Smooth muscle cell (in vitro differentiated cells): ENCODE results near the gene LCE1A. TPM values are rescaled to one million over a fixed set of nuclear protein-coding genes. Genes with fewer than 3 reads are reported as not detected.

ENCODE experiments used
- DNase-seq: peaks from one replicate; lab custom pipeline; 2025; ENCODE audit not compliant: unreplicated experiment; lab: John Stamatoyannopoulos, UW
- H2AFZ ChIP-seq: fragments of 200-600 bp; sonication (generic); 2 replicates; pipeline ENCODE4 v1.6.0; 2016; ENCODE audit warnings: antibody characterized with exemption, low read depth, mild to moderate bottlenecking
- H3F3A ChIP-seq: fragments of 200-600 bp; sonication (generic); 2 replicates; pipeline ENCODE4 v1.6.0; 2017; ENCODE audit warnings: antibody characterized with exemption, low read depth
- H3K27ac ChIP-seq: fragments of 200-600 bp; sonication (generic); 2 replicates; pipeline ENCODE4 v1.5.1; 2016; ENCODE audit warnings: low read depth, mild to moderate bottlenecking
- H3K27me3 ChIP-seq: fragments of 200-600 bp; sonication (generic); 2 replicates; pipeline ENCODE4 v1.6.1; 2016; ENCODE audit warnings: low read depth, mild to moderate bottlenecking
- H3K36me3 ChIP-seq: fragments of 200-600 bp; sonication (generic); 2 replicates; pipeline ENCODE4 v1.5.1; 2016; ENCODE audit warnings: low read depth
- H3K4me1 ChIP-seq: fragments of 200-600 bp; sonication (generic); 2 replicates; pipeline ENCODE4 v1.5.1; 2016; ENCODE audit warnings: low read depth
- H3K4me2 ChIP-seq: fragments of 200-600 bp; sonication (generic); 2 replicates; pipeline ENCODE4 v1.6.0; 2016; ENCODE audit warnings: mild to moderate bottlenecking
- H3K4me3 ChIP-seq: fragments of 200-600 bp; sonication (generic); 2 replicates; pipeline ENCODE4 v1.5.1; 2016; ENCODE audit warnings: mild to moderate bottlenecking
- H3K79me2 ChIP-seq: fragments of 200-600 bp; sonication (generic); 2 replicates; pipeline ENCODE4 v1.6.0; 2016; ENCODE audit warnings: low read depth, mild to moderate bottlenecking
- H3K9ac ChIP-seq: fragments of 200-600 bp; sonication (generic); 2 replicates; pipeline ENCODE4 v1.6.0; 2016; ENCODE audit warnings: low read depth
- H3K9me3 ChIP-seq: fragments of 200-600 bp; sonication (generic); replicated peaks from 2 replicates; pipeline ENCODE4 v1.5.1; 2016; ENCODE audit warnings: low read depth
- H4K20me1 ChIP-seq: fragments of 200-600 bp; sonication (generic); 2 replicates; pipeline ENCODE4 v1.6.0; 2016; ENCODE audit warnings: low read depth
- WGBS: methylation state at CpG from one replicate; pipeline ENCODE4 v1.1.7; 2016; ENCODE audit warnings: low lambda C conversion rate; 5-methylcytosine and 5-hydroxymethylcytosine counted together
- polyA plus RNA-seq: library from polyadenylated mRNA; unstranded; fragments of >200 nt; fragmentation: Nextera tagmentation; extraction: Ambion mirVana; gene quantifications from 2 replicates; pipeline ENCODE4 v1.2.1, GENCODE V29; 2016
- total RNA-seq: library from RNA; depleted of rRNA; stranded (reverse); fragments of >200 nt; gene quantifications from 2 replicates; pipeline ENCODE4 v1.2.3, GENCODE V29; 2014
- TF ChIP-seq, protein P1 (sequence below): fragments of 200-600 bp; sonication (generic); IDR thresholded peaks from 2 replicates; pipeline ENCODE4 v1.5.1; 2017; ENCODE audit warnings: borderline replicate concordance, mild to moderate bottlenecking, antibody characterized with exemption; ENCODE audit not compliant: insufficient read depth, poor library complexity, severe bottlenecking

LCE1A gene
- total and polyA plus RNA-seq, 2 experiments from 2014 or later: not detected

DNA sequence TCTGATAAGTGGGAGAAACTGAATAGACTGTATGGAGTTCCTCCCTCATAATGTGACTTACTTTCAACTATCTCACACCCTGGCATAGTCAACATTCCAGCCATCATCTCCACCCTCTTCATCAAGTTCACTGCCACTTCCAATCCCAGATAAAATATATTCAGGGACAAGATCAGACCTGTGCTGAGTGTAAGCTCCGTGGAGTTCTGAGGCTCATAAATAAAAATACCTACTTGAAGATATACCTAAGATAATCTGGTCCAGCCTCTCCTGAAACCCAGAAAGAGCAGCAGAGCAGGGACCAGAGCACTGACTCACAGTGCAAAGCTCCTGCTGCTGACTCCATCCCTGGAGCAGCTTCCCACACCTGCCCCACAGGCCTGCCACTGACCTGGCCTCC, 30.8 kb downstream of the LCE1A start:
- 21% methylated on average over 1 of the region's 1 CpG for WGBS
- no peak overlapping the region for H3K27ac ChIP-seq
- no peak for DNase-seq

DNA sequence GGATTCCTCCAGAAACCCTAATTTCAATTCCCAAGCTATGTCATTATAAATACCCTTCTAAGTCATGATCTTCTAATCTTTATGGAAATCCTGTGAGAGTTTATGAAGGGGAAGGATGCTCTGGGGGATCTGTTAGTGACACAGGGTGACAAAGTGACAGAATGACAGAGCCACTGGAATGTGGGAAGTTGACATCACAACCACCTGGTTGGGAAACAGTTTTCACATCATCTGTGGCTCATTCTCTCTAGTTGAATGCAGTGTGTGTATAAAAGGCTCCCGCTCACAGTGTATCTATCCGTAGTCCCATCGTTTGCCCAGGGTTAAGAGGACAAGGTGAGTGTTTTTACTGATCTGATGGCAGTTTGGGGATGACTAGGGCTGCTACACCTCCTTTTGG, 32.4 kb downstream of the LCE1A start, which contains the start of gene LCE7A:
LCE7A (plus strand) TSS at position 301 of the 400 bp plus-strand sequence. CDS start 702 bp downstream, outside the sequence.
- Histone ChIP-seq H3K36me3 (no peaks in the 10 kb centered on the region), H3K27ac (no peak within 1 kb of the TSS), H3K4me1 (no peaks in the 10 kb centered on the region), H3F3A (no peaks in the 10 kb centered on the region), H3K4me2 (no peak within 1 kb of the TSS), H3K9me3 (peaks cover 16% of the 10 kb centered on the region), H3K27me3 (no peaks in the 10 kb centered on the region), H3K4me3 (no peak within 1 kb of the TSS), H3K9ac (no peak within 1 kb of the TSS), H2AFZ (no peak within 1 kb of the TSS), H3K79me2 (no peaks in the 10 kb centered on the region), H4K20me1 (no peaks in the 10 kb centered on the region)
- TF ChIP-seq, protein P1, sequence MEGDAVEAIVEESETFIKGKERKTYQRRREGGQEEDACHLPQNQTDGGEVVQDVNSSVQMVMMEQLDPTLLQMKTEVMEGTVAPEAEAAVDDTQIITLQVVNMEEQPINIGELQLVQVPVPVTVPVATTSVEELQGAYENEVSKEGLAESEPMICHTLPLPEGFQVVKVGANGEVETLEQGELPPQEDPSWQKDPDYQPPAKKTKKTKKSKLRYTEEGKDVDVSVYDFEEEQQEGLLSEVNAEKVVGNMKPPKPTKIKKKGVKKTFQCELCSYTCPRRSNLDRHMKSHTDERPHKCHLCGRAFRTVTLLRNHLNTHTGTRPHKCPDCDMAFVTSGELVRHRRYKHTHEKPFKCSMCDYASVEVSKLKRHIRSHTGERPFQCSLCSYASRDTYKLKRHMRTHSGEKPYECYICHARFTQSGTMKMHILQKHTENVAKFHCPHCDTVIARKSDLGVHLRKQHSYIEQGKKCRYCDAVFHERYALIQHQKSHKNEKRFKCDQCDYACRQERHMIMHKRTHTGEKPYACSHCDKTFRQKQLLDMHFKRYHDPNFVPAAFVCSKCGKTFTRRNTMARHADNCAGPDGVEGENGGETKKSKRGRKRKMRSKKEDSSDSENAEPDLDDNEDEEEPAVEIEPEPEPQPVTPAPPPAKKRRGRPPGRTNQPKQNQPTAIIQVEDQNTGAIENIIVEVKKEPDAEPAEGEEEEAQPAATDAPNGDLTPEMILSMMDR: no peak
- no peak for DNase-seq
- 65% methylated on average over 3 of the region's 3 CpGs for WGBS

More for the DNA sequence above, 30.8 kb downstream of the LCE1A start:
- Histone ChIP-seq H3K9ac (no peak overlapping the region), H3F3A (no peaks in the 10 kb centered on the region), H3K79me2 (no peaks in the 10 kb centered on the region), H2AFZ (no peak overlapping the region), H4K20me1 (no peaks in the 10 kb centered on the region), H3K27me3 (no peaks in the 10 kb centered on the region), H3K4me2 (no peak overlapping the region), H3K4me1 (no peaks in the 10 kb centered on the region), H3K4me3 (no peak overlapping the region), H3K36me3 (no peaks in the 10 kb centered on the region), H3K9me3 (peaks cover 15% of the 10 kb centered on the region)
- TF ChIP-seq, protein P1: no peak

DNA sequence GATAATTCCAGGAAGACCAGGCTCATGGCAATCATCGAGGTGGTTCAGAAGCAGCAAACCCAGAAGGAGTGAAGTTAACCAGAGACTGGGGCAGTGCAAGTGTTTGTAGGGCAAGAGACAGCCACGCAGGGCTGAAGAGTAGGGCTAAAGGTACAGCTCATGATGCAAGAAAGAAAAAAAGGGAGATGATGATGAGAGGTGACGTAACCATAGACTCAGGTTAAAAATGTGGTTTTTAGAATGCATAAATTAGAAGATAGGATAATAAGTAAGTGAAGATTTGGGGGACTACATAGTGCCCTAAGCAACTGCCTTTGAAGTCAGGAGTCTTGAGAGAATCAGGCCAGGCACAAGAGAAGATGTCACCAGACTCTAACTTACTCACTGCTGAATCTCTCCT, 32.9 kb downstream of the LCE1A start:
- Histone ChIP-seq H3K9me3 (peaks cover 16% of the 10 kb centered on the region), H3K4me2 (no peak overlapping the region), H2AFZ (no peak overlapping the region), H4K20me1 (no peaks in the 10 kb centered on the region), H3K4me1 (no peaks in the 10 kb centered on the region), H3K9ac (no peak overlapping the region), H3F3A (no peaks in the 10 kb centered on the region), H3K27ac (no peak overlapping the region), H3K36me3 (no peaks in the 10 kb centered on the region), H3K4me3 (no peak overlapping the region), H3K27me3 (no peaks in the 10 kb centered on the region), H3K79me2 (no peaks in the 10 kb centered on the region)
- DNase-seq: no peak
- 58% methylated on average over 3 of the region's 3 CpGs for WGBS
- TF ChIP-seq, protein P1: no peak

DNA sequence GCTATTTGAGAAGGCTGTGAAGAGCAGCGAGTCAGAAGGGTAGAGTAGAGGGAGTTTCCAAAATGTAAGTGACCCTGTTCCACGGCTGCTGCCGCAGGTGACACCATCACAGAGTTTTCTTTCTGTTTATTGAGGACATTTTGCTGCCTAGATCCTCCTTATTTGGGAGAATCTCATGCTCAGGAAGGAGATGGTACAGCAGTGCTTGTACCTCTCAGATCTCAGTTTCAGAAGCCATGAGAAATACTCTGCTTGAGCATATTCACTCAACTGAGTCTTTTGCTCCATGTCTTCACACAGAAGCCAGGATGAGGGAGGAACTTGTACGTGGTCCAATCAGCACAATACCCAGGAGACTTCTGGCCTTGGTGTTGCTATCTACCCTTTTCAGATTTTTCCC, 34.1 kb downstream of the LCE1A start:
- Histone ChIP-seq H2AFZ (no peak overlapping the region), H3K27me3 (no peaks in the 10 kb centered on the region), H3K4me3 (no peak overlapping the region), H3K36me3 (no peaks in the 10 kb centered on the region), H3K9ac (no peak overlapping the region), H3K4me1 (no peaks in the 10 kb centered on the region), H3K9me3 (peaks cover 16% of the 10 kb centered on the region), H3F3A (no peaks in the 10 kb centered on the region), H4K20me1 (no peaks in the 10 kb centered on the region), H3K27ac (no peak overlapping the region), H3K79me2 (no peaks in the 10 kb centered on the region), H3K4me2 (no peak overlapping the region)
- no peak for DNase-seq
- TF ChIP-seq, protein P1: no peak
- 47% methylated on average over 4 of the region's 4 CpGs for WGBS
